GM12891 (cell line): ENCODE data around the gene WDR26.

Experiments
- DNase-seq: peaks from one replicate; pipeline ENCODE4 v3.0.0; 2011; ENCODE audit warnings: low spot score; ENCODE audit not compliant: insufficient read length
- FAIRE-seq: peaks from 2 replicates; lab custom pipeline; 2011; peaks lifted over from hg19 to GRCh38; lab: Jason Lieb, UNC
- PAX5 ChIP-seq: IDR thresholded peaks from 2 replicates; pipeline ENCODE4 v1.6.1; 2011; ENCODE audit warnings: low read length, moderate library complexity, mild to moderate bottlenecking; ENCODE audit not compliant: insufficient read depth, severe bottlenecking
- POLR2A ChIP-seq: IDR thresholded peaks from 2 replicates; pipeline ENCODE4 v1.6.1; 2011; ENCODE audit warnings: low read depth, low read length, control low read depth
- POLR2AphosphoS5 ChIP-seq: IDR thresholded peaks from 2 replicates; pipeline ENCODE4 v1.6.1; 2011; ENCODE audit warnings: low read depth, low read length, control low read depth
- POU2F2 ChIP-seq: IDR thresholded peaks from 2 replicates; pipeline ENCODE4 v1.6.1; 2011; ENCODE audit warnings: low read depth, mild to moderate bottlenecking, control low read depth, low read length, moderate library complexity
- SPI1 ChIP-seq: IDR thresholded peaks from 2 replicates; pipeline ENCODE4 v1.6.1; 2011; ENCODE audit warnings: low read depth, low read length, control low read depth
- TAF1 ChIP-seq: IDR thresholded peaks from 2 replicates; pipeline ENCODE4 v1.6.1; 2011; ENCODE audit warnings: low read depth, low read length, control low read depth

The WDR26 gene

DNA sequence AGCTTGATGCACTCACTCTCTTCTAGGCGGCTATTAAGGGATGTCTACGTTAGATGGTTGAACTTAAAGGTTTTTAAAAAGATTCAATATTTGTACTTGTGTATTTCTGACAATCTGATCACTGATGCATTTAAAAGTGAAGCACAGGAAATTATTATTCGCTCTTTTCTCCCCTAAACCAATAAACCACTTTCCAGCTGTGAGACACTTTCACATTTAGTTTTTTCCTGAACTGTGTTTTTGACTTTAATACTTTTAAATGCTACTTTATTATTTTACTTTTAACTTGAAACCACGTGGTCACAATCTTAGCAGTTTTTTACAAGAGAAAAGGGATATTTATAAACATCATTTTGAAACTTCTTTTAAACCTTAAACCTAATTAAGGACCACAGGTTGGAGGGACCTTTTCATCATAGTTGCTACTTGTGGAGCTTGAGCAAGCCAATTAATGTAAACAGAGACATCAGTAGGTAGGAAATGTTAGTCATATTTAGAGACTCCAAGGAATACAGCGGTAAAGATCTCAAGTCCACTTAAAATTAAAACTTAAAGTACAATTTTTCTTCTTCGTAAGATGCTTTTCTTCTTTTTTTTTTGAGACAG, 9.2 kb downstream of the WDR26 start:
- FAIRE-seq: no peak
- DNase-seq: no peak
- TF ChIP-seq TAF1 (no peak), SPI1 (no peak), POU2F2 (no peak), PAX5 (no peak)

- FAIRE-seq: no peak
- DNase-seq: no peak
- TF ChIP-seq POLR2A (no peak), POLR2AphosphoS5 (no peak), PAX5 (no peak), TAF1 (no peak), POU2F2 (no peak), SPI1 (no peak)
Observed at GRCh38 chr1:224420106-224420505, 14.5 kb downstream of the WDR26 start.

GRCh38 chr1:224411766-224412165, 22.8 kb downstream of the WDR26 start:
- DNase-seq: no peak
- no peak for FAIRE-seq

GRCh38 chr1:224408294-224408590, 26.4 kb downstream of the WDR26 start:
- DNase-seq (no peak), FAIRE-seq (no peak)
- no peak for TF ChIP-seq POLR2AphosphoS5
- TF ChIP-seq POLR2A: no peak
- TF ChIP-seq PAX5: no peak
- TF ChIP-seq TAF1: no peak

More at GRCh38 chr1:224411766-224412165, 22.8 kb downstream of the WDR26 start:
- TF ChIP-seq POLR2A (no peak), PAX5 (no peak), TAF1 (no peak), SPI1 (no peak), POU2F2 (no peak), POLR2AphosphoS5 (no peak; the same call in 1 of the 2 replicates)

DNA sequence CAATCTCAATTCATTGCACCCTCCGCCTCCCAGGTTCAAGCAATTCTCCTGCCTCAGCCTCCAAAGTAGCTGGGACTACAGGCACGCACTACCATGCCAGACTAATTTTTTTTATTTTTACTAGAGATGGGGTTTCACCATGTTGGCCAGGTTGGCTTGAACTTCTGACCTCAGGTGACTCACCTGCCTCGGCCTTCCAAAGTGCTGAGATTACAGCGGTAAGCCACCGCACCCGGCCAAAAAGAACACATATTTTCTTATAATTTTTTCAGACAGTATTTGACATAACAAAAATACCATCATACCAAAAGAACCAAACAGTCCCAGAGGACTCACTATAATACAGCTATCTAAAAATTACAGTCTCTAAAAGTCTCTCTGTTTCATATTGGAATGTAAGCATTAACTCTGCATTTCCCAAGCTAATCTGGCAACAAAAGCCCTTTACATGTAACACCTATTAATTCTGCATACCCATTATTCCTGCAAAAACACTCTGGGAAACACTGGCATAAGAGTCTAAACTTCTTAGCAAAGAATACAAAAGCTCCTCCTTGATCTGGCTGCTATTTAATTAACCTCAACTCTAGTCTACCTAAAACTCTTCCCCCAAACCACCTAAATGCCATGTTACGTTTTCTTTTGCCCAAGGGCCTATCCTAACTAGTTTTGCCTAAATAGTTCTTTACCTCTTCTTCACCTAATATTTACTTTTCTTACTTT, 26.9 kb downstream of the WDR26 start:
- TF ChIP-seq PAX5 (no peak), POU2F2 (no peak), TAF1 (no peak), POLR2A (no peak), POLR2AphosphoS5 (no peak), SPI1 (no peak)
- DNase-seq (no peak), FAIRE-seq (no peak)

DNA sequence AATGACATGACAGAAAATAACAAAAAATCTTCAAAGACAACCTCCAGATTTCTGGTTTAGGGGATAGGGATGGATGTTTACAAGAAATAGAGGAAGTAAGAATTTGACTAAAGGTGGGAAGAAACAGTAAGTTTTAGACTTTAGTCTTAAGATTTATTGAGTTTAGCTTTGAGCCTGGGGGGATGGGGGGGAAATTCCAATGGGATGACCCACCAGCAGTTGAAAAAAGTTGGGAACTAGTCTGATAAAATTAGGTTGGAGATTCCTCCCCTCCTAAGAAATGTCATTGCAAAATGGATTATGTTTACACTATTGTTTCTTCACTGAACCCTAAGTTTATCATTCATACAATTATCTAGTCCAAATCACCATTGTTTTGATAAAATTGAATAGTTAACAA, 28.4 kb downstream of the WDR26 start:
- no peak for DNase-seq
- FAIRE-seq: no peak
- TF ChIP-seq SPI1: no peak

DNA sequence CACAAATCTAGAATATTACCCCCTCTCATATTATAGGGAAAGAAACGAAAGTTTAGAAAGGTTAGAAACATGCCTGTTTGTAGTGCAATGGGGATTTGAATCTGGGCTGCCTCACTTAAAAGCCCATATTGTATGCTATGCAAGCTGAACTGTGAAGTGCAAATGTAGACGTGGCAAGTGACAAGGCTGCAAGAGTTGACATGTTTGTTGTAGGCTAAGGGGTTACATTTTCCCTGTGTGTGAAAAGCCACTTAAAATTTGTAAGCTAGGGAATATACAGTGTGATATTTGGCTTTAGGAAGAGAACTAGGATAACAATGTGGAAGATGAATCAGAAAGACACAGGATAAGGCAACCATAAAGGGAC, 29.0 kb downstream of the WDR26 start:
- TF ChIP-seq PAX5 (no peak), POU2F2 (no peak), SPI1 (no peak), POLR2A (no peak), POLR2AphosphoS5 (no peak), TAF1 (no peak)
- no peak for FAIRE-seq
- DNase-seq: no peak

DNA sequence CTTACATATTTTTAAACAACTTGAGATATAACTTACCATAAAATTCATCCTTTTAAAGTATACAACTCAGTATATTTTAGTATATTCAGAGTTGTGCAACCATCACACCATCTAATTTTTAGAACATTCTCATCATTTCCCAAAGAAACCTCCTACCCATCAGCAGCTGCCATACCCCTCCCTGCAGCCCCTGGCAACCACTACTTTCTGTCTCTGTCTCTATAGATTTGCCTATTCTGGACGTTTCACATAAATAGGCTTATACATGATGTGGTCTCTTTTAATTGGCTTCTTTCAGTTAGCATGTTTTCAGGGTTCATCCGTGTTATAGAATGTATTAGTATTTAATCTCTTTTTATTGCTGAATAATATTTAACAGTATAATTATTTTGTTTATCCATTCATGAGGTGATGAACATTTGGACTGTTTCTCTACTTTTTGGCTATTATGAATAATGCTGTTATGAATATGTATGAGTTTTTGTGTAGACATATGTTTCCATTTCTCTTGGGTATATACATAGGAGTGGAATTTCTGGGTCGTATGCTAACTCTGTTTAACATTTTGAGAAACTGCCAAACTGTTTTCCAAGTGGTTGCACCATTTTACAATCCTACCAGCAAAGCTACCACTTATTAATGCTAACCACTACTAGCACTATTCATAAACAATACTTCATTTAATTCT, 29.5 kb downstream of the WDR26 start:
- FAIRE-seq (no peak), DNase-seq (no peak)
- TF ChIP-seq POLR2AphosphoS5 (no peak), SPI1 (no peak), PAX5 (no peak), POLR2A (no peak), POU2F2 (no peak)

DNA sequence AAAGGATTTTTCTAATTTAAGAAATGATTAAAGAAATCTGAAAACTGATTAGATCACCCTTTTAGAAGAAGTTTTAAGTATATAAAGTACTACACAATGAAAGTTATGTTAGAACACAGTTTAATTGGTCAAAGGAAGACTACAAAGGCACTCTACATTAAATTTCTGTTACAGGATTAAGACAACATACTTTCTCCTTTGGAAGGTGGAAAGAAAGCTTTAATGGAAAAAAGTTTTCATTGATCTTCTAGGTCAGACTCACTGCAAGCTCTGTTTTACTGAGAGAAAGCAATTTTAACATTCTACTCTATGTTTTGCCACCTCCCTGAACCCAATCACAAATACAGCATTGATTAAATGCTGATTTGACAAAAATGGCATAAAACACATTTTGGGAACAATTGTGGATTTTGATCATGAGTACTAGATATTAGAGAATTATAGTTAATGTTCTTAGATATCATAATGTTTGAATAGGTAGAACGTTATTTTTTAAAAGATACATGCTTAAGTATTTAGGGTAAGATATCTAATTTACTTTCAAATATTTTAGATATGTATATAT, 32.0 kb downstream of the WDR26 start:
- no peak for FAIRE-seq
- no peak for TF ChIP-seq SPI1
- TF ChIP-seq POU2F2: no peak
- TF ChIP-seq PAX5: no peak
- no peak for TF ChIP-seq POLR2A
- TF ChIP-seq POLR2AphosphoS5: no peak
- no peak for TF ChIP-seq TAF1

DNA sequence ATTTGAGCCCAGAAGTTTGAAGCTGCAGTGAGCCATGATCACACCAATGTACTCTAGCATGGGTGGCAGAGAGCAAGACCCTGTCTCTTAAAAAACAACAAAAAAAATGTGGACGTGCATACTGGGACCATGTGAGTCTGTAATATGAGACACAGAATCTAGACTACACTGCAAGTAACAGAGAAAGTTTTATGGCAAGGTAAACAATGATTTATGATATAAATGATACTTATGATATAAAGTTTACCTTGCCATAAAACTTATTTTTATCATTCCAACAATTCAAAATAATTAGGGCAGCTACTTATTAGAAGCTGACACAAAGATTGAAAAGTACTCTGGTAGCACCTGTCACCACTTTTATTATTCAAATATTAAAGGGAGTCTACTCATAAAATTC, 34.7 kb downstream of the WDR26 start:
- FAIRE-seq (no peak), DNase-seq (no peak)
- TF ChIP-seq SPI1 (no peak), POLR2AphosphoS5 (no peak), POLR2A (no peak), TAF1 (no peak), PAX5 (no peak), POU2F2 (no peak)

More for the DNA sequence above, 32.0 kb downstream of the WDR26 start:
- DNase-seq: no peak
